Fibroblast of lung (primary cell): ENCODE data around the gene BAAT.

Experiments used
- CTCF ChIP-seq, 2 donors: IDR thresholded peaks in 1 of 2; conservative IDR thresholded peaks in 1 of 2; 1 replicate in 1 of 2; 2 replicates in 1 of 2; pipeline ENCODE4 v1.5.1; 2011 to 2012; ENCODE audit warnings: low read length in 2 of 2, control low read depth in 1 of 2, inconsistent platforms in 1 of 2, low read depth in 1 of 2, mild to moderate bottlenecking in 1 of 2
- EZH2 ChIP-seq: IDR thresholded peaks from 2 replicates; pipeline ENCODE4 v1.5.1; 2012; ENCODE audit warnings: low read length, control low read depth, mild to moderate bottlenecking; ENCODE audit errors: missing control alignments

DNA sequence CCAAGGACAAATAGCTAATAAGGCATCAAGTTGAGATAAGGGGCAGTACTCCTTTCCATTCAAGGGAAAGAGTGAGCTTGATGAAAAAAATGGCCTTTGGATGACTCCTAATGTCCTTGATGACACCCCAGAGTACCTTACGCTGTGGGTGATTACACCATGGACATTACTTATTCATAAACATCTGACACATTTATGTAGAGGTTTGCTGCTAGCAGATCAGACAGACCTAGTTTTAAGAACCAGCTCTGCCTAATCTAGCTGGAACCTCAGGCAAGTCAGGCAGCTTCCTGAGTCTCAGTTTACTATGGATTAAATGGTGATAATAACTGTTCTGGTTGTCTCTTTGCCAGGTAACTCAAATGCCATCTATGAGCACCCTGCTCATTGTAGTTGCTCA is 47.9 kb upstream of the BAAT start:
- TF ChIP-seq CTCF (conservative IDR thresholded peaks at IDR 0.05 in 1 of 2, IDR thresholded peaks at IDR 0.05 in 1 of 2; ENCODE audit: low read depth in 1 of 2, low read length in 2 of 2) (no peak), EZH2 (no peak)
